MM.1S (cell line): ENCODE data around the gene STK10.

ENCODE experiments used
- DNase-seq: peaks from one replicate; pipeline ENCODE4 v3.0.0-alpha.2; 2015
- H2AFZ ChIP-seq: fragments of 300-600 bp; sonication (generic); 2 replicates; pipeline ENCODE4 v1.6.0; 2016; ENCODE audit warnings: antibody characterized with exemption, low read length
- H3F3A ChIP-seq: fragments of 300-600 bp; sonication (generic); 2 replicates; pipeline ENCODE4 v1.6.1; 2016; ENCODE audit warnings: mild to moderate bottlenecking, antibody characterized with exemption, low read length, moderate library complexity, mixed read lengths; ENCODE audit not compliant: insufficient read depth
- H3K27ac ChIP-seq: fragments of 300-600 bp; sonication (generic); 2 replicates; pipeline ENCODE4 v1.5.1; 2016; ENCODE audit warnings: mild to moderate bottlenecking, low read length
- H3K27me3 ChIP-seq: fragments of 300-600 bp; sonication (generic); replicated peaks from 2 replicates; pipeline ENCODE4 v1.6.0; 2016; ENCODE audit warnings: low read length; ENCODE audit not compliant: insufficient read depth
- H3K36me3 ChIP-seq: fragments of 300-600 bp; sonication (generic); replicated peaks from 2 replicates; pipeline ENCODE4 v1.6.1; 2016; ENCODE audit warnings: mild to moderate bottlenecking, low read length, mixed read lengths; ENCODE audit not compliant: insufficient read depth
- H3K4me1 ChIP-seq: fragments of 300-600 bp; sonication (generic); 2 replicates; pipeline ENCODE4 v1.6.1; 2016; ENCODE audit warnings: low read length, mixed read lengths
- H3K4me2 ChIP-seq: fragments of 300-600 bp; sonication (generic); 2 replicates; pipeline ENCODE4 v1.6.0; 2016; ENCODE audit warnings: low read depth, low read length
- H3K4me3 ChIP-seq: fragments of 300-600 bp; sonication (generic); 2 replicates; pipeline ENCODE4 v1.5.1; 2016; ENCODE audit warnings: low read length, mixed read lengths
- H3K79me2 ChIP-seq: fragments of 300-600 bp; sonication (generic); 2 replicates; pipeline ENCODE4 v1.6.1; 2016; ENCODE audit warnings: mixed run types, low read length, mixed read lengths
- H3K9ac ChIP-seq: fragments of 300-600 bp; sonication (generic); 2 replicates; pipeline ENCODE4 v1.6.1; 2016; ENCODE audit warnings: low read length, mixed read lengths
- H3K9me2 ChIP-seq: fragments of 300-600 bp; sonication (generic); replicated peaks from 2 replicates; pipeline ENCODE4 v1.6.1; 2016; ENCODE audit warnings: mild to moderate bottlenecking, low read length, mixed read lengths; ENCODE audit not compliant: insufficient read depth
- H3K9me3 ChIP-seq: fragments of 300-600 bp; sonication (generic); replicated peaks from 2 replicates; pipeline ENCODE4 v1.6.1; 2016; ENCODE audit warnings: mild to moderate bottlenecking, low read length, mixed read lengths; ENCODE audit not compliant: insufficient read depth
- H4K20me1 ChIP-seq: fragments of 300-600 bp; sonication (generic); 2 replicates; pipeline ENCODE4 v1.6.1; 2016; ENCODE audit warnings: mild to moderate bottlenecking, low read length, moderate library complexity, mixed read lengths; ENCODE audit not compliant: insufficient read depth
- CTCF ChIP-seq: fragments of 300-600 bp; sonication (generic); IDR thresholded peaks from 2 replicates; pipeline ENCODE4 v1.5.1; 2016; ENCODE audit warnings: antibody characterized with exemption, low read length, mixed read lengths
- EZH2 ChIP-seq: fragments of 300-600 bp; sonication (generic); optimal IDR thresholded peaks from 2 replicates; pipeline ENCODE3; 2017; ENCODE audit warnings: low read depth, mild to moderate bottlenecking, antibody characterized with exemption, low read length, mixed read lengths
- EZH2phosphoT487 ChIP-seq: fragments of 300-600 bp; sonication (generic); IDR thresholded peaks from 2 replicates; pipeline ENCODE4 v1.6.1; 2018; ENCODE audit warnings: antibody characterized with exemption, low read length

The STK10 gene

GRCh38 chr5:172054611-172055153 is 133.3 kb downstream of the STK10 start:
- TF ChIP-seq EZH2 (no peak), EZH2phosphoT487 (no peak), CTCF (no peak)
- no peaks in the 10 kb centered on the region for H3K9me3 ChIP-seq
- no peak overlapping the region for H2AFZ ChIP-seq
- no peaks in the 10 kb centered on the region for H3K79me2 ChIP-seq
- no peaks in the 10 kb centered on the region for H3K9me2 ChIP-seq
- no peak overlapping the region for H3K4me3 ChIP-seq
- H3K36me3 ChIP-seq, result peaks cover 5% of the 10 kb centered on the region; the same call in 1 of the 2 replicates
- no peak overlapping the region for H3K9ac ChIP-seq
- no peaks in the 10 kb centered on the region for H3K4me1 ChIP-seq
- H3K4me2 ChIP-seq, result no peak overlapping the region
- no peak overlapping the region for H3K27ac ChIP-seq
- no peaks in the 10 kb centered on the region for H3K27me3 ChIP-seq
- H3F3A ChIP-seq, result no peaks in the 10 kb centered on the region
- no peaks in the 10 kb centered on the region for H4K20me1 ChIP-seq
- DNase-seq, result no peak

- H3K4me3 ChIP-seq, result no peak overlapping the region
- no peaks in the 10 kb centered on the region for H3K9me3 ChIP-seq
- TF ChIP-seq EZH2 (no peak), EZH2phosphoT487 (no peak), CTCF (no peak)
- no peaks in the 10 kb centered on the region for H3F3A ChIP-seq
- no peaks in the 10 kb centered on the region for H3K79me2 ChIP-seq
- no peaks in the 10 kb centered on the region for H3K27me3 ChIP-seq
- H3K27ac ChIP-seq, result no peak overlapping the region
- no peak overlapping the region for H2AFZ ChIP-seq
- H4K20me1 ChIP-seq, result no peaks in the 10 kb centered on the region
- peaks cover 5% of the 10 kb centered on the region; the same call in 1 of the 2 replicates for H3K36me3 ChIP-seq
- no peak overlapping the region for H3K9ac ChIP-seq
- no peak for DNase-seq
- no peak overlapping the region for H3K4me2 ChIP-seq
- H3K4me1 ChIP-seq, result no peaks in the 10 kb centered on the region
- H3K9me2 ChIP-seq, result no peaks in the 10 kb centered on the region
Measured at GRCh38 chr5:172052450-172053236, 135.4 kb downstream of the STK10 start.

DNA sequence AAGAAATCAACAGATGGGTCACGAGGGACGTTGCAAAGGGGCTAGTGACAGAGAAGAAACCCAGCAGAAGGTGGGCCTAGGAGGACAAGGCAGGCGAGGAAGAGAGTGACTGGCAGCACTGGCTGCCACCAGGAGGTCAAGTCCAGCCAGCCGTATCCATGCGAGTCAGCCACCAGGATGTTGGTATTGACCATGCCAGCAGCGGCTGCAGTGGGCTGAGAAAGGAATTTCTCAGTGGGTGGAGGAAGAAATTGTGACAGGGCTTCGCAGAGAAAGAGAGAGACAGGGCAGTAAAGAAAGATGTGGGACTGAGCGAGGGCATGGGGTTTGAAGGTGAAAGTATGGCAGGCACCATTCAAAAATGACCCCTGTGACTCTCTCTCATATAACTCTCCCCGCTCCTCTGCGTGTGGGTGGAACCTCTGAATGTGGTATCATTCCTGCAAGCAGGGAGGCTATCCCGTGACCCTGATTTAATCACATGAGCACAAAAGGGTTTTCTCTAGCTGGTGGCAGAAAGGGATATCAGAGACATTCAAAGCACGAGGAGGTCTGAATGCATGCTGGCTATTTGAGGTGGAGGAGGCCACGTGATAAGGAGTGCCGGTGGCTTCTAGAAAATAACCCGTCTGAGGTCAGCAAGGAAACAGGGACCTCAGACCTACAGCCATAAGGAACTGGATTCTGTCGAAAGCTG is 136.2 kb downstream of the STK10 start:
- Histone ChIP-seq H2AFZ (no peak overlapping the region), H3K4me2 (no peak overlapping the region), H3K9me2 (no peaks in the 10 kb centered on the region), H4K20me1 (no peaks in the 10 kb centered on the region), H3K4me1 (no peaks in the 10 kb centered on the region), H3K36me3 (peaks cover 5% of the 10 kb centered on the region; the same call in 1 of the 2 replicates), H3K4me3 (no peak overlapping the region), H3F3A (no peaks in the 10 kb centered on the region), H3K9me3 (no peaks in the 10 kb centered on the region), H3K27ac (no peak overlapping the region), H3K27me3 (no peaks in the 10 kb centered on the region), H3K9ac (no peak overlapping the region), H3K79me2 (no peaks in the 10 kb centered on the region)
- DNase-seq, result no peak
- TF ChIP-seq EZH2phosphoT487 (no peak), EZH2 (no peak), CTCF (no peak)
